ENCODE data around the gene RBP3. TPM values are rescaled to one million over a fixed set of nuclear protein-coding genes. Genes with fewer than 3 reads are reported as not detected.

Gene RBP3
- total RNA-seq, 4 donors from 2014 or later = not detected

DNA sequence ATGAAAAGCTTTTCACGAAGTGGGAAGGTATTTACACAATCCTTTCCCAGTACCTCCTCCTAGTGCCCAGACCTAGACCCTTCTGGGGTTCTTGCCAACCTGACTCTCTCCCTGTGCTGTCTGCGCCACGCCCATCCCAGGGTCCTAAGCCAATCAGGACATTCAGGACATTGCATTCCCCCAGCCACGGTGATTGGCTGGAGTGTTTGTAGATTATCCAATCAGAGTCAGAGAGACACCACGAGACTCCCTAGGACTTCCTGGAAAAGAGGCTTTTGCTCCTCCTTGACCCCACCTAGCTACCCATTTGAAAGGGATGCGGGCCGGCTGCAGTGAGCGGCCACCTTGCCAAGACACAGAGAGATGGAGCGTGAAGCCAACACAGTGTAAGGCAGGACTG is 29.5 kb upstream of the RBP3 start:
- Histone ChIP-seq H3K4me1 (no peaks in the 10 kb centered on the region), H3K27me3 (no peaks in the 10 kb centered on the region), H3K4me3 (no peak overlapping the region), H3K36me3 (no peaks in the 10 kb centered on the region), H3K9me3 (no peaks in the 10 kb centered on the region), H3K27ac (no peak overlapping the region)
- in situ Hi-C loops (cut with MboI; ENCODE audit: low sequenced_read_pairs in 4 of 4) (loop anchor here in 3 of 4 donors (10.0 kb wide), 3 partner anchors 264 to 294 kb away; no protein-coding TSS in a partner anchor), intact Hi-C loops (cut with DNase I; ENCODE audit: low total_unique reads) (no loop called here)
- TF ChIP-seq POLR2A (IDR thresholded peaks at IDR 0.05) = no peak
- TF ChIP-seq, protein P1, sequence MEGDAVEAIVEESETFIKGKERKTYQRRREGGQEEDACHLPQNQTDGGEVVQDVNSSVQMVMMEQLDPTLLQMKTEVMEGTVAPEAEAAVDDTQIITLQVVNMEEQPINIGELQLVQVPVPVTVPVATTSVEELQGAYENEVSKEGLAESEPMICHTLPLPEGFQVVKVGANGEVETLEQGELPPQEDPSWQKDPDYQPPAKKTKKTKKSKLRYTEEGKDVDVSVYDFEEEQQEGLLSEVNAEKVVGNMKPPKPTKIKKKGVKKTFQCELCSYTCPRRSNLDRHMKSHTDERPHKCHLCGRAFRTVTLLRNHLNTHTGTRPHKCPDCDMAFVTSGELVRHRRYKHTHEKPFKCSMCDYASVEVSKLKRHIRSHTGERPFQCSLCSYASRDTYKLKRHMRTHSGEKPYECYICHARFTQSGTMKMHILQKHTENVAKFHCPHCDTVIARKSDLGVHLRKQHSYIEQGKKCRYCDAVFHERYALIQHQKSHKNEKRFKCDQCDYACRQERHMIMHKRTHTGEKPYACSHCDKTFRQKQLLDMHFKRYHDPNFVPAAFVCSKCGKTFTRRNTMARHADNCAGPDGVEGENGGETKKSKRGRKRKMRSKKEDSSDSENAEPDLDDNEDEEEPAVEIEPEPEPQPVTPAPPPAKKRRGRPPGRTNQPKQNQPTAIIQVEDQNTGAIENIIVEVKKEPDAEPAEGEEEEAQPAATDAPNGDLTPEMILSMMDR (IDR thresholded peaks at IDR 0.05 in 4 of 5, conservative IDR thresholded peaks at IDR 0.05 in 1 of 5) = no peak
- DNase-seq (no peak), ATAC-seq (no peak)

DNA sequence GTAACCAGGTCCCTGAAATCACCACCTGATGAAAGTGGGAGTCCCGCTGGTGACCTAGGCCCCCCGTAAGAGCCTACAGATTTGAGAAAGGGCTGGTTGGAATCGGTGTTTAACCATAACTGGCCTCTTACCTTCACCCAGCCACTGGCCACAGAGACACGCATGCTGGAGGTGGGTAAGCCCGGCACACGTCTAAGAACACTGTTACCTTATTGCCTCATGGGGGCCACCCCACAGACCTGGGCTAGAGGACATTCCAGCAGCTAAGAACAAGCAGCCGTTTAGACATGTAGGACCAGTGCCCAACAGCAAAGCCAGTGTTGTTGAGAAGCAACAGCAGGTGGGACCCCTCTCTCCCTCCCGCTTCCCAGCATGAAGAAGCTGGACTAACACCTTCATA is 28.4 kb upstream of the RBP3 start:
- ATAC-seq = no peak
- Histone ChIP-seq H3K27me3 (no peaks in the 10 kb centered on the region), H3K36me3 (no peaks in the 10 kb centered on the region), H3K27ac (no peak overlapping the region), H3K9me3 (no peaks in the 10 kb centered on the region), H3K4me1 (no peaks in the 10 kb centered on the region), H3K4me3 (no peak overlapping the region)
- no peak for DNase-seq
- intact Hi-C loops (cut with DNase I; ENCODE audit: low total_unique reads) (no loop called here), in situ Hi-C loops (cut with MboI; ENCODE audit: low sequenced_read_pairs in 4 of 4) (loop anchor here in 3 of 4 donors (10.0 kb wide), 3 partner anchors 265 to 295 kb away; no protein-coding TSS in a partner anchor)
- no peak for TF ChIP-seq POLR2A (IDR thresholded peaks at IDR 0.05)
- TF ChIP-seq, protein P1 (IDR thresholded peaks at IDR 0.05 in 4 of 5, conservative IDR thresholded peaks at IDR 0.05 in 1 of 5) = no peak

DNA sequence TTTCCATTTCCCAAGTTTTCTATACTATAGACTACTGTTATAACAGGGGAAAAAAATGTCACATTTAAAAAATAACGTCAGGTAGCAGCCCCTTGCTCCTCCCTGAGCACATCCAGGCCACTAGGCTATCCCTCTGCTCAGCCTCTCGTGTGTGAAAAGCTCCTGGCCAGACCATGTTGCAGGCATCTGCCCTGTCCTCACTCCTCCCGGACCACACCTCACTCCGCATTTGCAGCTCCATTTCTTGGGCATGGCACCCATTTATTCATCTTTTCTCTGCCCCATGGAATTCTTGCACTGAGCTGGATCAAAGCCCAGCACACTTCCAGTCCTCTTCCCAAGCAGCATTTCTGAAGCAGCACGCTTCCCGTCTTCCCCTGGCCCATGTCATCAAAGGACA is 27.4 kb upstream of the RBP3 start:
- DNase-seq (no peak), ATAC-seq (no peak)
- Histone ChIP-seq H3K36me3 (no peaks in the 10 kb centered on the region), H3K4me3 (no peak overlapping the region), H3K27me3 (no peaks in the 10 kb centered on the region), H3K4me1 (no peaks in the 10 kb centered on the region), H3K9me3 (no peaks in the 10 kb centered on the region), H3K27ac (no peak overlapping the region)
- intact Hi-C loops (cut with DNase I; ENCODE audit: low total_unique reads) (no loop called here), in situ Hi-C loops (cut with MboI; ENCODE audit: low sequenced_read_pairs in 4 of 4) (no loop called here)
- TF ChIP-seq, protein P1 (IDR thresholded peaks at IDR 0.05 in 4 of 5, conservative IDR thresholded peaks at IDR 0.05 in 1 of 5) = no peak
- no peak for TF ChIP-seq POLR2A (IDR thresholded peaks at IDR 0.05)

DNA sequence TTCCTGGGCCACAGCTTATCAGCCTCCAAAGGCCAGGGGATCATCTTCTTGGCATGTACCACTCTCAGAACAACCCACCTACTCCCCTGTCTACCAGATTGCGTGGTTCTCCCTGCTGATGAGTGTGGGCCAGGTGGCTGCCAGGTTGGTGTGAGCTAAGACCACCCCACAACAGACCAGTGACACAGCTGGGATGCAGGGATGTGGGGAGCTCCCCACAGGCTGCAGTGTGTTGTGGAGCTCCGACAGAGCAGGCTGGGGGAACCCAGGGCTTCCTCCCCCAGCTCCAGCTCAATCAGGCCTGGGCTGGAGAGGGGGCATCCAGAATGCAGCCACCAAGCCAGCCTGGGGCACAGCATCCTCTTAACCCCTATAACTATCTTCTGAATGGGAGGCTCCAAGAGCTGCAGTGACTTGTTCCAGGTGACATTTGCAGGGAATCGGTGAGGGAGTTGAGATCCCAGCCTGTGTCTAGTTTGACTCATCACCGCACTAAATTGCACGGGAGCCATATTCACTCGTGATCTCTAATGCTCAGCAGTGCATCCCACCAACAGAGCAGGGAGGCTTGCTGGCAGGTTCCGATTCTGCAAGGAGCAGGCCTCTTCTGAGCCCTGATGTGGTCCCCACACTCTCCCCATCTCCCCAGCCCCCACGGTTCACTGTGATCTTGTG is 26.5 kb upstream of the RBP3 start:
- intact Hi-C loops (cut with DNase I; ENCODE audit: low total_unique reads) = no loop called here
- Histone ChIP-seq H3K4me1 (no peaks in the 10 kb centered on the region), H3K36me3 (no peaks in the 10 kb centered on the region), H3K9me3 (no peaks in the 10 kb centered on the region), H3K27me3 (no peaks in the 10 kb centered on the region), H3K4me3 (no peak overlapping the region), H3K27ac (no peak overlapping the region)
- DNase-seq (no peak), ATAC-seq (no peak)
- in situ Hi-C loops (cut with MboI; ENCODE audit: low sequenced_read_pairs in 4 of 4) = no loop called here
- TF ChIP-seq POLR2A (IDR thresholded peaks at IDR 0.05) = no peak
- TF ChIP-seq, protein P1 (IDR thresholded peaks at IDR 0.05 in 4 of 5, conservative IDR thresholded peaks at IDR 0.05 in 1 of 5) = no peak

All from gastrocnemius medialis (tissue), 4 donors.